Kidney epithelial cell (primary cell): Measurements from ENCODE around the gene LARGE1. TPM values are rescaled to one million over a fixed set of nuclear protein-coding genes. Genes with fewer than 3 reads are reported as not detected.

Experiments
- DNase-seq: peaks from one replicate; pipeline ENCODE4 v3.0.0-alpha.2; 2010; ENCODE audit warnings: low read depth
- H3K27me3 ChIP-seq: 2 replicates; pipeline ENCODE4 v1.6.0; 2011; ENCODE audit warnings: low read length; ENCODE audit not compliant: control insufficient read depth, insufficient read depth
- H3K36me3 ChIP-seq: 2 replicates; pipeline ENCODE4 v1.5.1; 2011; ENCODE audit warnings: low read length; ENCODE audit not compliant: control insufficient read depth, insufficient read depth
- H3K4me3 ChIP-seq: 2 replicates; pipeline ENCODE4 v1.5.1; 2011; ENCODE audit warnings: low read depth, mild to moderate bottlenecking, control low read depth, low read length
- total RNA-seq: library from RNA; depleted of rRNA; stranded (reverse); fragments of >200 nt; gene quantifications from 2 replicates; pipeline ENCODE4 v1.2.3, GENCODE V29; 2015
- TF ChIP-seq, protein P1 (sequence below): IDR thresholded peaks from 2 replicates; pipeline ENCODE4 v1.5.1; 2011; ENCODE audit warnings: mild to moderate bottlenecking, moderate library complexity, low read length, control low read depth, inconsistent platforms; ENCODE audit not compliant: insufficient read depth, poor library complexity, severe bottlenecking

LARGE1 gene
- total RNA-seq, 1 donor from 2014 or later = 17.8 TPM

DNA sequence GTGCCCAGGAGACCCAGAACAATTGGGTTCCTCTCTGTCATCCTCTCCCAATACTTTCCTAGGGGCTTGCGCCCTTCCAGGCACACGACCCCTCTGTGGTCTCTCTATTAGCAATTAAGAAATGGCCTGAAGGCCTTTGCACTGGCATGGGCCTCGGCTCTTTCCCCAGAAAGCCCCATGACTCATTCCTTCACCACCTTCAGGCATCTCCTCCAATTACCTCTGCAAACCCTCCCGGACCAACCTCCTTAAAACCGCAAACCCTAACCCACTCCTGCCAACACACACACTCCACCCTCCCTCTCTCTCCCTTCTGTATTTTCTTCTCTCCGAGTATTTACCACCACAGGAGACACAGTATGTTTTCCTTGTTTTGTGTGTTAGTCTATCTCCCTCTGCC is 36.7 kb downstream of the LARGE1 start:
- peak; percentile 44 for DNase-seq
- no peak overlapping the region for H3K4me3 ChIP-seq
- no peaks in the 10 kb centered on the region for H3K27me3 ChIP-seq
- H3K36me3 ChIP-seq = no peaks in the 10 kb centered on the region
- TF ChIP-seq, protein P1, sequence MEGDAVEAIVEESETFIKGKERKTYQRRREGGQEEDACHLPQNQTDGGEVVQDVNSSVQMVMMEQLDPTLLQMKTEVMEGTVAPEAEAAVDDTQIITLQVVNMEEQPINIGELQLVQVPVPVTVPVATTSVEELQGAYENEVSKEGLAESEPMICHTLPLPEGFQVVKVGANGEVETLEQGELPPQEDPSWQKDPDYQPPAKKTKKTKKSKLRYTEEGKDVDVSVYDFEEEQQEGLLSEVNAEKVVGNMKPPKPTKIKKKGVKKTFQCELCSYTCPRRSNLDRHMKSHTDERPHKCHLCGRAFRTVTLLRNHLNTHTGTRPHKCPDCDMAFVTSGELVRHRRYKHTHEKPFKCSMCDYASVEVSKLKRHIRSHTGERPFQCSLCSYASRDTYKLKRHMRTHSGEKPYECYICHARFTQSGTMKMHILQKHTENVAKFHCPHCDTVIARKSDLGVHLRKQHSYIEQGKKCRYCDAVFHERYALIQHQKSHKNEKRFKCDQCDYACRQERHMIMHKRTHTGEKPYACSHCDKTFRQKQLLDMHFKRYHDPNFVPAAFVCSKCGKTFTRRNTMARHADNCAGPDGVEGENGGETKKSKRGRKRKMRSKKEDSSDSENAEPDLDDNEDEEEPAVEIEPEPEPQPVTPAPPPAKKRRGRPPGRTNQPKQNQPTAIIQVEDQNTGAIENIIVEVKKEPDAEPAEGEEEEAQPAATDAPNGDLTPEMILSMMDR = no peak

DNA sequence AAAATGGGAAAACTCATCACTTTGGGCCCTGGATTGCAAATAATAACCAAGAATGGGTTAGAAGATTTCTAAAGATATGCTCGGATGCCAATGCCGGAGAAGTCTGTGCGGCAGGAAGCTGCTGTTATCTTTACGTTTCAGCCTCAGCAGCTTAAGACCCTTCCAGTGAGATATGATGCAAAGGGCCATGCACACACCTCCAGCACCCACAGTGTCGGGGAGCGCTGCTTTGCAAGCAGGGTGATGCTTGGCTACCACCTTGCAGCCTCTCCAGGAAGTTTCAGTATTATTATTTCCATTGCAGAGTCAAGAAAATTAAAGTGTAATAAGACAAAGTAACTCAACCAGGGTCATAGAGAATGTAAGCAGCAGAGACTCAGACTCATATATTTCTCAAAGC is 37.3 kb downstream of the LARGE1 start:
- Histone ChIP-seq H3K36me3 (no peaks in the 10 kb centered on the region), H3K27me3 (no peaks in the 10 kb centered on the region), H3K4me3 (no peak overlapping the region)
- TF ChIP-seq, protein P1 = no peak
- DNase-seq = no peak

GRCh38 chr22:33880986-33881385 is 39.3 kb downstream of the LARGE1 start:
- Histone ChIP-seq H3K27me3 (no peaks in the 10 kb centered on the region), H3K36me3 (no peaks in the 10 kb centered on the region), H3K4me3 (no peak overlapping the region)
- no peak for DNase-seq
- TF ChIP-seq, protein P1 = no peak

- Histone ChIP-seq H3K4me3 (no peak overlapping the region), H3K27me3 (no peaks in the 10 kb centered on the region), H3K36me3 (no peaks in the 10 kb centered on the region)
- no peak for DNase-seq
- TF ChIP-seq, protein P1 = no peak
These were observed 40.5 kb downstream of the LARGE1 start for GRCh38 chr22:33879796-33880195.

DNA sequence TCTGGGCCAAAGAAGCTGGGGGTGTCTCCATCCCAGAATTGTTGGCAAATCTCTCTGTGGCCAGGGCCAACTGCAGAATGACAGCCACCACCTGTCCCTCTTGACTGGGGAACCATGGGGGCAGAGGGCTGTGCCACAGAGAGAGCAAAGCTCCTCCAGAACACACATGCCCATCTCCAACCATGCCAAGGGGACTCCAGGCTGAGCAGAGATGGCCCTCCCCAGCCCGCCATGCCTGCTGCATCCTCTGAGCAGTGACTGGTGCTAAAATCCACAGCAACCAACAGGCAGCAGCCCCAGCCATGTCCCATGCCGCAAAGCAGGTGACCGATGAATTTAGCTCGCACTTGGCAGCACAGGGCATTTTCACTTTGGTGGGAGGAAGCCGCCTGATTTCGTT is 45.0 kb downstream of the LARGE1 start:
- TF ChIP-seq, protein P1 = no peak
- no peak overlapping the region for H3K4me3 ChIP-seq
- DNase-seq = no peak
- H3K36me3 ChIP-seq = no peaks in the 10 kb centered on the region
- no peaks in the 10 kb centered on the region for H3K27me3 ChIP-seq

DNA sequence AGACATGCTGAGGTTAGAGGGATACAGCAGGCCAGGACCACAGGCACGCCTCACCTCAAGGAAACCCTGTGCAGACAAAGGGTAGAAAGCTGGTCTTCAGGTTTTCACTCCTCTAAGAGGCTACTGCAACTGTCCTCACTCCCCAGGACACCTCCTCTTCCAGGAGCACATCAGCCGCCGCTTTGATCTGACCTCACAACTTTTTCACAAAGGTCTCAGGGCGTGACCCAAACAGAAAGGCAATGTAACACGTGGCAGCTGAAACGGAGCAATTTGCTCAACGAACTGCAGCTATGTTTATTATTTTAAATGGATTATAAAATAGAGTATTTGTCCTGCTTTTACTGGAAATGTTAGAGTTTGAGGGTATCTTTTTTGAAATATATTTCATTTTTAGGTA is 46.1 kb downstream of the LARGE1 start:
- Histone ChIP-seq H3K4me3 (no peak overlapping the region), H3K36me3 (no peaks in the 10 kb centered on the region), H3K27me3 (no peaks in the 10 kb centered on the region)
- no peak for DNase-seq
- TF ChIP-seq, protein P1 = no peak
